CD4-positive, alpha-beta T cell (primary cell): ENCODE results near the gene OGFOD1. TPM values are rescaled to one million over a fixed set of nuclear protein-coding genes. Genes with fewer than 3 reads are reported as not detected.

Experiments
- ATAC-seq: fragments of 200-7000 bp; cut with Tn5 transposase; one replicate; pipeline ENCODE4 v1.10.0; 2022; ENCODE audit warnings: mild to moderate bottlenecking; ENCODE audit not compliant: poor library complexity
- CTCF ChIA-PET: fragments of 350-600 bp; sonication (Branson Sonifier 250); formaldehyde crosslinking; loops from one replicate; lab custom pipeline; 2021; ENCODE audit warnings: antibody characterized with exemption, inconsistent platforms; lab: Charles Lee
- POLR2A ChIA-PET: fragments of 350-600 bp; sonication (Branson Sonifier 250); formaldehyde crosslinking; loops from one replicate; lab custom pipeline; 2021; ENCODE audit warnings: antibody characterized with exemption, inconsistent platforms; lab: Charles Lee
- DNase-seq, 14 experiments: peaks; one replicate each; pipeline ENCODE4 v3.0.0-alpha.2; 2013 to 2020; ENCODE audit warnings: mixed read lengths in 2 of 14
- H3K27ac ChIP-seq, 2 donors: one replicate each; pipeline versions ENCODE4 v1.5.1 to v1.7.0; 2013; ENCODE audit warnings: low read length in 2 of 2, low read depth in 1 of 2, mild to moderate bottlenecking in 1 of 2
- H3K27me3 ChIP-seq, 2 experiments: 1 replicate in 1 of 2; 2 replicates in 1 of 2; pipeline versions ENCODE4 v1.6.1 to v1.7.0; 2013; ENCODE audit warnings: low read length in 2 of 2, control low read depth in 1 of 2, mild to moderate bottlenecking in 1 of 2, moderate library complexity in 1 of 2; ENCODE audit not compliant: insufficient read depth in 2 of 2, control insufficient read depth in 1 of 2
- H3K36me3 ChIP-seq: one replicate; pipeline ENCODE4 v1.6.1; 2013; ENCODE audit warnings: low read length, control low read depth; ENCODE audit not compliant: insufficient read depth
- H3K4me1 ChIP-seq: one replicate; pipeline ENCODE4 v1.6.1; 2013; ENCODE audit warnings: low read length, control low read depth; ENCODE audit not compliant: insufficient read depth
- H3K4me3 ChIP-seq: one replicate; pipeline ENCODE4 v1.5.1; 2013; ENCODE audit warnings: mild to moderate bottlenecking, low read length, moderate library complexity
- H3K9me3 ChIP-seq, 2 experiments: 1 replicate in 1 of 2; 2 replicates in 1 of 2; pipeline versions ENCODE4 v1.6.1 to v1.7.0; 2013; ENCODE audit warnings: low read length in 2 of 2, mild to moderate bottlenecking in 2 of 2, control low read depth in 1 of 2, moderate library complexity in 1 of 2; ENCODE audit not compliant: control insufficient read depth in 1 of 2, insufficient read depth in 1 of 2
- H3K27ac Mint-ChIP-seq: one replicate; pipeline ENCODE4 v1.8.0; 2020; ENCODE audit warnings: mixed read lengths
- H3K27me3 Mint-ChIP-seq: one replicate; pipeline ENCODE4 v1.8.0; 2021; ENCODE audit warnings: mixed read lengths
- H3K36me3 Mint-ChIP-seq: one replicate; pipeline ENCODE4 v1.8.0; 2021; ENCODE audit warnings: low read depth, mixed read lengths
- H3K4me1 Mint-ChIP-seq: one replicate; pipeline ENCODE4 v1.8.0; 2021; ENCODE audit warnings: low read depth, mixed read lengths
- H3K4me3 Mint-ChIP-seq: one replicate; pipeline ENCODE4 v1.8.0; 2020; ENCODE audit warnings: mild to moderate bottlenecking, mixed read lengths
- H3K9me3 Mint-ChIP-seq: one replicate; pipeline ENCODE4 v1.8.0; 2020; ENCODE audit warnings: mixed read lengths
- CTCF ChIP-seq: fragments of 200-600 bp; IDR thresholded peaks from one replicate; pipeline ENCODE4 v1.8.0; 2022; ENCODE audit warnings: antibody characterized with exemption, mild to moderate bottlenecking
- intact Hi-C, 2 experiments: fragments of 100-400 bp; cut with DNase I in 1 of 2; cut with micrococcal nuclease in 1 of 2; formaldehyde crosslinking; loops; one replicate each; pipeline versions ENCODE4 v1.15.1 to v1.9.0; 2023 to 2025; cut with DNase I, micrococcal nuclease
- total RNA-seq, 174 experiments: library from RNA in 2 of 174; stranded (reverse) in 2 of 174; gene quantifications; one replicate each; pipeline ENCODE4 v1.2.3 and lab custom pipeline; 2021 to 2026

OGFOD1 gene
- total RNA-seq, 2 experiments from 2014 or later = 14.6 to 14.8 TPM

- H3K4me1 ChIP-seq = no peaks in the 10 kb centered on the region
- H3K9me3 ChIP-seq = no peaks in the 10 kb centered on the region
- no peaks in the 10 kb centered on the region for H3K27me3 Mint-ChIP-seq
- POLR2A ChIA-PET = no interaction called here
- no peak for ATAC-seq
- no peaks in the 10 kb centered on the region for H3K9me3 Mint-ChIP-seq
- no peaks in the 10 kb centered on the region for H3K27me3 ChIP-seq
- H3K36me3 ChIP-seq = peaks cover 31% of the 10 kb centered on the region
- peaks cover 60% of the 10 kb centered on the region for H3K36me3 Mint-ChIP-seq
- H3K4me3 ChIP-seq = no peak overlapping the region
- no peak for DNase-seq
- intact Hi-C loops = no loop called here
- CTCF ChIA-PET = no interaction called here
- H3K4me3 Mint-ChIP-seq = no peak overlapping the region
- no peak overlapping the region for H3K27ac ChIP-seq
- no peak overlapping the region for H3K27ac Mint-ChIP-seq
- no peak for TF ChIP-seq CTCF
- H3K4me1 Mint-ChIP-seq = peaks cover 22% of the 10 kb centered on the region
These were observed 38.0 kb upstream of the OGFOD1 start for GRCh38 chr16:56413381-56413780.

- ChIA-PET CTCF (no interaction called here), POLR2A (no interaction called here)
- peaks cover 21% of the 10 kb centered on the region for H3K36me3 ChIP-seq
- no peak overlapping the region for H3K27ac ChIP-seq
- no peaks in the 10 kb centered on the region for H3K4me1 ChIP-seq
- no peak for DNase-seq
- H3K9me3 ChIP-seq = no peaks in the 10 kb centered on the region
- H3K27me3 Mint-ChIP-seq = no peaks in the 10 kb centered on the region
- no peaks in the 10 kb centered on the region for H3K9me3 Mint-ChIP-seq
- H3K4me3 Mint-ChIP-seq = no peak overlapping the region
- TF ChIP-seq CTCF = no peak
- no peak overlapping the region for H3K27ac Mint-ChIP-seq
- intact Hi-C loops = no loop called here
- no peak for ATAC-seq
- no peaks in the 10 kb centered on the region for H3K27me3 ChIP-seq
- H3K36me3 Mint-ChIP-seq = peaks cover 50% of the 10 kb centered on the region
- H3K4me1 Mint-ChIP-seq = peaks cover 27% of the 10 kb centered on the region
- no peak overlapping the region for H3K4me3 ChIP-seq
These were observed 37.0 kb upstream of the OGFOD1 start for GRCh38 chr16:56414366-56414765.

GRCh38 chr16:56415875-56416274 lies 35.5 kb upstream of the OGFOD1 start:
- ATAC-seq = no peak
- H3K36me3 ChIP-seq = peaks cover 17% of the 10 kb centered on the region
- CTCF ChIA-PET = no interaction called here

More at GRCh38 chr16:56415875-56416274, 35.5 kb upstream of the OGFOD1 start:
- Histone ChIP-seq H3K4me1 (peaks cover 3% of the 10 kb centered on the region), H3K27ac (no peak overlapping the region), H3K4me3 (no peak overlapping the region), H3K9me3 (no peaks in the 10 kb centered on the region), H3K27me3 (no peaks in the 10 kb centered on the region)
- POLR2A ChIA-PET = no interaction called here
- intact Hi-C loops = no loop called here
- Mint-ChIP-seq H3K4me1 (peaks cover 36% of the 10 kb centered on the region), H3K4me3 (no peak overlapping the region), H3K9me3 (no peaks in the 10 kb centered on the region), H3K36me3 (peaks cover 37% of the 10 kb centered on the region), H3K27ac (no peak overlapping the region), H3K27me3 (no peaks in the 10 kb centered on the region)
- TF ChIP-seq CTCF = no peak
- DNase-seq = no peak
